Activated T-cell treated with anti-CD3 and anti-CD28 coated beads for 4 hours (primary cell): ENCODE measurements around the gene NFU1.
"Not testable (repeated sequence)": the region's sequence is repeated elsewhere in the genome, so short reads cannot be mapped to it uniquely, and the experiment has no call there.

Experiments used
- DNase-seq: peaks from one replicate; pipeline ENCODE4 v3.0.0-alpha.2; 2020

The NFU1 gene

DNA sequence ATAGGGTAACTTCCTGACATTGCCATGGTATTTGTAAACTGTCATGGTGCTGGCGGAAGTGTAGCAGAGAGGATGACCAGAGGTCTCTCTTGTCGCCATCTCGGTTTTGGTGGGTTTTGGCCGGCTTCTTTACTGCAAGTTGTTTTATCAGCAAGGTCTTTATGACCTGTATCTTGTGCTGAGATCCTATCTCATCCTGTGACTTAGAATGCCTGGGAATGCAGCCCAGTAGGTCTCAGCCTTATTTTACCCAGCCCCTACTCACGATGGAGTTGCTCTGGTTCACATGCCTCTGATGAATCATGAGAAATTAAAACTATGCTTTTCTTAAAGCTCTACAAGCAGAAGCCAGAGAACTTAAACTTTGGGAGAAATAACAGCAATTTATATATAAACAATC, 12.7 kb upstream of the NFU1 start:
- no peak for DNase-seq

- DNase-seq, result not testable (repeated sequence)
Observed at GRCh38 chr2:69443673-69444072, 6.4 kb upstream of the NFU1 start.

GRCh38 chr2:69439499-69439898, 2.3 kb upstream of the NFU1 start:
- DNase-seq, result not testable (repeated sequence)

GRCh38 chr2:69438580-69438979, 1.3 kb upstream of the NFU1 start:
- DNase-seq, result no peak

- no peak for DNase-seq
Observed at GRCh38 chr2:69437751-69438154, 518 bp upstream of the NFU1 start.

DNA sequence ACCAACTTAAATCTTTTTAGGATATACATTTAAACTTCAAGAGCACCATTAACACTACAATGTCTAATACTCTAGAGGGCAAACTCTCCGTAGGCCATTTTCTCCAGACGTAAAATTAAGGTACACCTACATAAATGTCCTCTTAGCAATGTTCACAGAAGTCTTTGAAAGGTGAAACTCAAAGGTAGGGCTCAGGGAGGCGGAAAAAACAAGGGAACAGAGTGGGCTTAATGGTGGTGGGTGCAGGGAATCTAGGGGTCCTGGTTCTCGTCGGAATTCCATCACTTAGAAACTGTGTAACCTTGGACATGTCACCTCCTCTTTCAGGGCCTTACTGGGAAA, 668 bp downstream of the NFU1 start:
- no peak for DNase-seq

DNA sequence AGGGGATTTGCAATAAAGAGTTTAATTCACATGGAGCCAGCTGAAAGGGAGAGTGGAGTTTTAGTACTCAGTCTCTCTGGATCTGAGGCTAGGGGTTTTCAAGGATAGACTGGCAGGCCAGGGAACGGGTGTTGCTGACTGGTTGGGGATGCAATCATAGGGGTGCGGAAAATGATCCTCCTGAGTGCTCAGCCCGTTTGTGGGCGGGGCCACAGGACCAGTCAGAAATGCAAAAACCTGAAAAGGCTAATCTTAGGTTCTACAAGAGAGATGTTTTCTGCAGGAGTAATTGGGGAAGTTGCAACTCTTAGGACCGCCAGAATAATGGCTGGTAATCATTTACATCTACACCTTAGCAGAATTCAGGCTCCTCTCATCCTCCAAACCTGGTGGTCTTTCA, 2.5 kb downstream of the NFU1 start:
- no peak for DNase-seq

GRCh38 chr2:69429491-69430183, 7.6 kb downstream of the NFU1 start:
- DNase-seq, result no peak

- no peak for DNase-seq
Observed at GRCh38 chr2:69428981-69429380, 8.3 kb downstream of the NFU1 start.

DNA sequence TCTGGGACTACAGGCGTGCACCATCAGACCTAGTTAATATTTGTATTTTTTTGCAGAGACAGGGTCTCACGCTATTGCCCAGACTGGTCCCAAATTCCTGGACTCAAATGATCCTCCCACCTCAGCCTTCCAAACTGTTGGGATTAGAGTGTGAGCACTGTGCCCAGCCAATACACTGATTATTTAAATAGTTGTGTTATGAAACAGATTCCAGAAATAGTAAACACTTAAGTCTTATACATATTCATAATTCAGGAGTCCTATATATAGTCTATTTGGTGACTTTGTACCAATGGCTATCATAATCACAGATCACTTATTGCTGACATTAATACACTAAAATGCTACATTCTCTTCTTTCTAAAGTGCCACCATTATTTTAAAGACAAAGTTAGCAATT, 12.8 kb downstream of the NFU1 start:
- no peak for DNase-seq

- DNase-seq, result no peak
Observed at GRCh38 chr2:69422198-69422597, 15.0 kb downstream of the NFU1 start.

DNA sequence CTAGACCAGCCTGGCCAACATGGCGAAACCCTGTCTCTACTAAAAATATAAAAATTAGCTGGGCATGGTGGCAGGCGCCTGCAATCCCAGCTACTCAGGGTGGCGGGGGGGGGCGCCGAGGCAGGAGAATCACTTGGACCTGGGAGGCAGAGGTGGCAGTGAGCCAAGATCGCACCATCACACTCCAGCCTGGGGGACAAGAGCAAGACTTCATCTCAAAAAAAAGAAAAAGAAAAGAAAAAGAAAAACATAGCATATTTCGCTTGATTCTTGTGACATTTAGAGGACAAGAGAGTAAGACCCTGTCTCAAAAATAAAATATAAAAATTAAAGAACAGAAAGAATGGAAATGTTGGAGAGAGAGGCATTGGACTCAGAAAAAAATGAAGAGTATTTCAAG, 18.1 kb downstream of the NFU1 start:
- DNase-seq, result not testable (repeated sequence)

GRCh38 chr2:69416147-69416546, 21.1 kb downstream of the NFU1 start:
- DNase-seq, result no peak

- no peak for DNase-seq
Observed at GRCh38 chr2:69411120-69411519, 26.1 kb downstream of the NFU1 start.

GRCh38 chr2:69405306-69405705, 31.9 kb downstream of the NFU1 start:
- no peak for DNase-seq

DNA sequence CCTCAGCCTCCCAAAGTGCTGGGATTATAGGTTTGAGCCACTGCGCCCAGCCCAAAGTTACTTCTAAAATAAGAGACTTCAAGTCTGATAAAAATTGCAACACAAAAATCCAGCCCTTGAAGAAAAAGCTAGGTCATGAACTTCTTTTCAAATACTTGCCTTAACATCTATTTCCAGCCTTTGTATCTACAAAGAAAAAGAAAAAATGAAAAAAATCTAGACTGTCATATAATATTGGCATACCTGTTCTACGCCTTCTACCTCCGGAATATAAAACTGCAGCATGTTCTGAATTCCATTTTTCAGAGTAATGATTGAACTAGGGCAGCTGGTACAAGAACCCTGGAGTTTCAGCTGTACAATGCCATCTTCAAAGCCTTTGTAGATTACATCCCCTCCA, 37.1 kb downstream of the NFU1 start:
- DNase-seq, result no peak

DNA sequence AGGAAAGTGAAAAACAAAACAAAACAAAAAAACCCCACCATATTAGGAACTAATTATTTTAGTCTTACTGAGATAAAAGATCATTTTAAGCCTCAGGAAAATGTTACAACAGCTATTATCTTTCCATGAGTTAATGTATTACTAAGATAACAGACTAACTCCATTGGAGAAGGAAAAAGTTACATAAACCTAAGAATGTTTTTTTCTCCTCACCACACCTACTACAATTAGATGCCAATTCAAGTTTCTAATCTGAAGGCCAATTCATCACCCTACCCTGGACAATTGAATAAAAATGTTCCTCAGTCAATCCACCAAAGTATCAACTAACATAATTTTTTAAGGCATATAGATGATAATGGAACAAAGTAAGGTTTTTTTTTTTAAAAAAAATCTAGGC, 40.0 kb downstream of the NFU1 start:
- DNase-seq, result no peak

DNA sequence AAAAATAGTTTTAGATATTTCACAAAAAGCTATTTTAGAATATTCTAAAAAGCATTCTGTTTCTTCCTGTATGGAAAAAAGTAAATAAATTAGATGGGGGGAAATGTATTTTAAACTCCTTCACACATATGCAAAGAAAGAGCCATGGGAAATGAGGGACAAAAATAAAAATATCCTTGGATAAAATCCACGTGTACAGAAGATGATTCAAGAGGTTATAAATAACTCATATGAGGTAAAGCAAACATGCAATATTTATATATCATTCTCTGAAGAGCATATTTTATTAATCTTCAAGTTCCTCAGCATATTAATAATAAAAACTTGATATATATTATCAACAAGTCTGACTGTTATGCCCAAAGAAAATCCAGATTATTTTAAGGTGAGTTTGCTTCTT, 41.4 kb downstream of the NFU1 start:
- DNase-seq, result no peak

DNA sequence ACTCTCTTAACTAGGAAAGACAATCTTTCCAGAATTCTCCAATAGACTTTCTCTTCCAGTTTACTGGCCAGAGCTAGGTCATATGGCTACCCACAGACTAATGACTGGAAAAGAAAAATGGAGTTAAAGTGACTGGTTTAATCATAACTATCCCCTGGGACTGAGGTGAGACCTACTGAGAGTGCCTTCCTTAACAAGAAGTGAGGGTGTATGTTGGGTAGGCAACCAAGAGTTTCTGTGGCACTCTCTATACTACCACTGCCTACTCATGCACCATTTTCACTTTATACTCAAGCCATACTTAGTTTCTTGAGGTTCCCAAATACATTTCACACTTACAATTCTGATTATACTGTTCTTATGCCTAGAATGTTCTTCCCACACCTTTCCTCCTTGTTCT, 43.3 kb downstream of the NFU1 start:
- DNase-seq, result no peak

DNA sequence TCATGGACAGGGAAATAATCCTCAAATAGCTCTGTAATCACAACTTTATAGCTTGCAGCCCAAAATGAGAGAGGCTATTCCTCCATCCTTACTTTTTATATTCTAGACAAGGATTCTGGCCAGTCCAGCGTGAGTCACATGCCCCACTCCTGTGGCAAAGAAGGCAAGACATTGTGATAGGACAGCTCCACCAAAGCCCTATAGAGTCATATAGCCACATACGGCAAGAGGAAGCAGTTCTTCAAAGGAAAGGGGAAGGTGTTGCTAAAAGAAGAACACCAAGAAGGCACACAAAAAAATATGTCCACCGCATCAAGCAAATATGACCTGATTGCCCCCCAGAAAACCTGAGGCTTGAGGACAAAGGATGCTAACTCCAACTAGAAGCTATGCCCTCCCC, 46.8 kb downstream of the NFU1 start:
- no peak for DNase-seq

- no peak for DNase-seq
Observed at GRCh38 chr2:69390001-69390400, 47.2 kb downstream of the NFU1 start.

GRCh38 chr2:69389271-69389670, 48.0 kb downstream of the NFU1 start:
- DNase-seq, result no peak

DNA sequence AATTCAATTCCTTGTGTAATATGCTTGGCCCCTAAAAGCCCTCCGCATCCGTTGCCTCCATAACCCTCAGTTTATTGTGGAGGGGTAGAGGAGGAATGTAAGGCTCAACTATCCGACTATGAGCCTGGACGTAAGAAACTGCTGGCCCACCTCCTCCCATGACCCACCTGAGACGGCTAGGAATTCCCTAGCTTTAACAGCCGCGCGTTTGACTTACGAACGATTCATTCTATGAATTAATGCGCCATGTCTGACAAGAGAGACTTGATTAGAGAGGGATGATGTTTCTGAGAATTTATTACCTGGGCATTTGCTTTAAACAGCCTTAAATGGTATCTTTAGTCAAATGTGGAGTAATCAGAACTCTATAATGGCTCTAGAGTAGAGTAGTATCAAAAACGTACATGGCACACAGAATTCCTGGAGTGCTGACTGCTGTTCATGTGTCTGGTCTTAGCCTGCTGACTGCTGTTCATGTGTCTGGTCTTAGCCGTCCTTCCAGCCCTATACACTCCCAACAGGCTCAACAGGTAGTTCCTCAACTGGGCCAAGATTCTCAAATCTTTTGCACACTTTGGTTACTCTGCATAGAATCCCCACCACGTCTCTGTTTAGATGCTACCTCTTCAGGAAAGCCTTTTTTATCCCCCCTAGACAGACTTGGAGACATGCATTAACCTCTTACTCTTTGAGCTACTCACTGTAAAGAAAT, 49.3 kb downstream of the NFU1 start:
- DNase-seq, result no peak

- peak; percentile 90 for DNase-seq
Observed at GRCh38 chr2:69386789-69387734, 50.2 kb downstream of the NFU1 start, which contains the start of gene GFPT1. GFPT1 (minus strand) TSS chr2:69387227; CDS start chr2:69387071, 156 bp downstream.
